H9 (cell line): ENCODE results near the gene RNF13. TPM values are rescaled to one million over a fixed set of nuclear protein-coding genes. Genes with fewer than 3 reads are reported as not detected.

Experiments
- DNase-seq: peaks from one replicate; pipeline ENCODE4 v3.0.0-alpha.2; 2017
- H2AFZ ChIP-seq: one replicate; pipeline ENCODE4 v1.6.1; 2013; ENCODE audit warnings: mild to moderate bottlenecking, low read length, control low read depth, moderate library complexity
- H2AK5ac ChIP-seq: 2 replicates; pipeline ENCODE4 v1.6.1; 2013; ENCODE audit warnings: low read length, control low read depth, mixed read lengths; ENCODE audit not compliant: insufficient read length
- H2BK120ac ChIP-seq: one replicate; pipeline ENCODE4 v1.6.1; 2013; ENCODE audit warnings: low read depth, mild to moderate bottlenecking, low read length, control low read depth, inconsistent platforms; ENCODE audit not compliant: poor library complexity, severe bottlenecking
- H2BK12ac ChIP-seq: 2 replicates; pipeline ENCODE4 v1.6.1; 2013; ENCODE audit warnings: low read length, control low read depth, mixed read lengths, low read depth; ENCODE audit not compliant: insufficient read length
- H2BK15ac ChIP-seq: 2 replicates; pipeline ENCODE4 v1.6.1; 2013; ENCODE audit warnings: low read depth, low read length, control low read depth
- H2BK20ac ChIP-seq: one replicate; pipeline ENCODE4 v1.6.1; 2013; ENCODE audit warnings: low read depth, mild to moderate bottlenecking, low read length, control low read depth, inconsistent platforms; ENCODE audit not compliant: poor library complexity, severe bottlenecking
- H2BK5ac ChIP-seq: 2 replicates; pipeline ENCODE4 v1.6.1; 2013; ENCODE audit warnings: low read length, control low read depth, mixed read lengths; ENCODE audit not compliant: insufficient read length
- H3K14ac ChIP-seq: 2 replicates; pipeline ENCODE4 v1.6.1; 2013; ENCODE audit warnings: low read length, control low read depth; ENCODE audit not compliant: insufficient read depth
- H3K18ac ChIP-seq: 2 replicates; pipeline ENCODE4 v1.6.1; 2013; ENCODE audit warnings: low read depth, mild to moderate bottlenecking, mixed read lengths, low read length, control low read depth; ENCODE audit not compliant: insufficient read length
- H3K23ac ChIP-seq: 2 replicates; pipeline ENCODE4 v1.6.1; 2013; ENCODE audit warnings: low read length, control low read depth, mixed read lengths, low read depth; ENCODE audit not compliant: insufficient read length
- H3K23me2 ChIP-seq: 2 replicates; pipeline ENCODE4 v1.6.1; 2013; ENCODE audit warnings: low read depth, mild to moderate bottlenecking, mixed read lengths, low read length, control low read depth; ENCODE audit not compliant: insufficient read length, poor library complexity, severe bottlenecking
- H3K27ac ChIP-seq: 2 replicates; pipeline ENCODE4 v1.5.1; 2013; ENCODE audit warnings: low read length, control low read depth, mixed read lengths, low read depth; ENCODE audit not compliant: insufficient read length
- H3K27me3 ChIP-seq: 2 replicates; pipeline ENCODE4 v1.6.1; 2013; ENCODE audit warnings: low read length, control low read depth, inconsistent platforms; ENCODE audit not compliant: insufficient read depth
- H3K4ac ChIP-seq: 2 replicates; pipeline ENCODE4 v1.6.1; 2013; ENCODE audit warnings: low read depth, mild to moderate bottlenecking, control low read depth, inconsistent platforms, low read length, moderate library complexity
- H3K4me1 ChIP-seq: 2 replicates; pipeline ENCODE4 v1.6.1; 2013; ENCODE audit warnings: low read length, control low read depth, inconsistent platforms; ENCODE audit not compliant: insufficient read depth
- H3K4me2 ChIP-seq: 2 replicates; pipeline ENCODE4 v1.6.1; 2013; ENCODE audit warnings: low read length, control low read depth, mixed read lengths; ENCODE audit not compliant: insufficient read length, insufficient read depth
- H3K56ac ChIP-seq: 2 replicates; pipeline ENCODE4 v1.6.1; 2013; ENCODE audit warnings: low read depth, mild to moderate bottlenecking, mixed read lengths, low read length, control low read depth; ENCODE audit not compliant: insufficient read length
- H3K79me1 ChIP-seq: 2 replicates; pipeline ENCODE4 v1.6.1; 2013; ENCODE audit warnings: low read depth, mild to moderate bottlenecking, moderate library complexity, low read length, control low read depth, inconsistent platforms; ENCODE audit not compliant: insufficient read depth, poor library complexity, severe bottlenecking
- H3K79me2 ChIP-seq: 2 replicates; pipeline ENCODE4 v1.6.1; 2013; ENCODE audit warnings: low read length, control low read depth, inconsistent platforms; ENCODE audit not compliant: insufficient read depth
- H3K9ac ChIP-seq: 2 replicates; pipeline ENCODE4 v1.6.1; 2013; ENCODE audit warnings: low read length, control low read depth, mixed read lengths; ENCODE audit not compliant: insufficient read length; ENCODE audit errors: extremely low read depth
- H3K9me3 ChIP-seq: one replicate; pipeline ENCODE4 v1.6.1; 2013; ENCODE audit warnings: low read depth, low read length, inconsistent platforms; ENCODE audit not compliant: control insufficient read depth
- H3T11ph ChIP-seq: one replicate; pipeline ENCODE4 v1.6.1; 2013; ENCODE audit warnings: mild to moderate bottlenecking, low read length, control low read depth, inconsistent platforms
- H4K20me1 ChIP-seq: one replicate; pipeline ENCODE4 v1.6.1; 2013; ENCODE audit not compliant: control insufficient read depth, insufficient read length, insufficient read depth
- H4K5ac ChIP-seq: 2 replicates; pipeline ENCODE4 v1.6.1; 2013; ENCODE audit warnings: low read depth, mild to moderate bottlenecking, mixed read lengths, low read length, control low read depth; ENCODE audit not compliant: insufficient read length
- H4K8ac ChIP-seq: replicated peaks from 2 replicates; pipeline ENCODE4 v1.6.1; 2013; ENCODE audit warnings: low read length, control low read depth, mixed read lengths, low read depth; ENCODE audit not compliant: insufficient read length
- H4K91ac ChIP-seq: 2 replicates; pipeline ENCODE4 v1.6.1; 2013; ENCODE audit warnings: low read depth, mild to moderate bottlenecking, moderate library complexity, mixed read lengths, low read length, control low read depth; ENCODE audit not compliant: insufficient read length
- H3K27ac Mint-ChIP-seq, 3 experiments: 2 replicates in 2 of 3; 3 replicates in 1 of 3; pipeline ENCODE4 v1.8.0; 2020 to 2021; ENCODE audit warnings: mixed read lengths in 3 of 3, mild to moderate bottlenecking in 1 of 3, moderate library complexity in 1 of 3
- H3K27me3 Mint-ChIP-seq: 2 replicates; pipeline ENCODE4 v1.8.0; 2021; ENCODE audit warnings: low read depth, mild to moderate bottlenecking, moderate library complexity, mixed read lengths
- H3K36me3 Mint-ChIP-seq, 3 experiments: 2 replicates in 2 of 3; 3 replicates in 1 of 3; pipeline ENCODE4 v1.8.0; 2020 to 2021; ENCODE audit warnings: low read depth in 3 of 3, mixed read lengths in 3 of 3; ENCODE audit not compliant: insufficient read depth in 1 of 3
- H3K4me1 Mint-ChIP-seq, 2 experiments: 2 replicates each; pipeline ENCODE4 v1.8.0; 2020; ENCODE audit warnings: mixed read lengths in 2 of 2
- H3K4me3 Mint-ChIP-seq, 2 experiments: 2 replicates in 1 of 2; 3 replicates in 1 of 2; pipeline ENCODE4 v1.8.0; 2020 to 2021; ENCODE audit warnings: mild to moderate bottlenecking in 2 of 2, mixed read lengths in 2 of 2, moderate library complexity in 1 of 2
- H3K9me3 Mint-ChIP-seq, 2 experiments: 2 replicates in 1 of 2; 3 replicates in 1 of 2; pipeline ENCODE4 v1.8.0; 2020; ENCODE audit warnings: mild to moderate bottlenecking in 2 of 2, mixed read lengths in 2 of 2, moderate library complexity in 1 of 2
- CTCF ChIP-seq: fragments of 200-600 bp; sonication (generic); conservative IDR thresholded peaks from 3 replicates; pipeline ENCODE4 v1.8.0; 2021; ENCODE audit warnings: antibody characterized with exemption, mild to moderate bottlenecking
- whole genome bisulfite sequencing: extraction: QIAGEN DNeasy Blood & Tissue Kit; methylation state at CpG from one replicate; pipeline ENCODE4 v1.1.7; 2013; ENCODE audit warnings: missing lambda C conversion rate, low lambda C conversion rate, mixed read lengths; ENCODE audit not compliant: insufficient read length; ENCODE audit errors: extremely low coverage; 5-methylcytosine and 5-hydroxymethylcytosine counted together
- total RNA-seq: library from RNA; stranded (reverse); gene quantifications from 2 replicates; pipeline ENCODE4 v1.2.1, GENCODE V29; 2021

The RNF13 gene
- total RNA-seq, 1 experiment from 2014 or later: 23.4 TPM

GRCh38 chr3:149790268-149790667 lies 22.7 kb upstream of the RNF13 start:
- Histone ChIP-seq H4K91ac (no peak overlapping the region), H4K20me1 (no peaks in the 10 kb centered on the region), H4K8ac (no peak overlapping the region), H2BK120ac (no peak overlapping the region), H3K27me3 (no peaks in the 10 kb centered on the region), H2AK5ac (no peak overlapping the region), H3T11ph (no peak overlapping the region), H2BK12ac (no peak overlapping the region), H3K9ac (no peak overlapping the region), H3K56ac (no peak overlapping the region), H3K18ac (no peak overlapping the region), H3K9me3 (no peaks in the 10 kb centered on the region), H2BK5ac (no peak overlapping the region), H3K23ac (no peak overlapping the region), H3K27ac (no peak overlapping the region), H3K4me1 (no peaks in the 10 kb centered on the region), H3K23me2 (no peaks in the 10 kb centered on the region), H3K14ac (no peak overlapping the region), H2AFZ (no peak overlapping the region), H2BK20ac (no peak overlapping the region), H3K79me1 (no peaks in the 10 kb centered on the region), H3K79me2 (no peaks in the 10 kb centered on the region), H2BK15ac (no peak overlapping the region), H3K4me2 (no peak overlapping the region), H3K4ac (no peak overlapping the region), H4K5ac (no peak overlapping the region)
- Mint-ChIP-seq H3K4me1 (no peaks in the 10 kb centered on the region), H3K27ac (no peak overlapping the region), H3K4me3 (no peak overlapping the region), H3K9me3 (no peaks in the 10 kb centered on the region), H3K27me3 (no peaks in the 10 kb centered on the region; the same call in 1 of the 2 replicates), H3K36me3 (no peaks in the 10 kb centered on the region)
- no peak for DNase-seq
- no CpG with 5 or more reads among the region's 2 CpGs for WGBS
- TF ChIP-seq CTCF: no peak
